Panc1 (cell line): ENCODE results near the gene TNRC6B.

Experiments used
- POLR2AphosphoS5 ChIP-seq: IDR thresholded peaks from 2 replicates; pipeline ENCODE4 v1.6.1; 2012; ENCODE audit warnings: mild to moderate bottlenecking, low read depth, low read length, moderate library complexity
- SIN3A ChIP-seq: IDR thresholded peaks from 2 replicates; pipeline ENCODE4 v1.6.1; 2012; ENCODE audit warnings: low read depth, mild to moderate bottlenecking, low read length, moderate library complexity, borderline replicate concordance; ENCODE audit not compliant: insufficient read depth
- TCF7L2 ChIP-seq: IDR thresholded peaks from 2 replicates; pipeline ENCODE4 v1.6.1; 2011; ENCODE audit warnings: mild to moderate bottlenecking, low read depth, low read length, inconsistent platforms
- TF ChIP-seq, protein P1 (sequence below): fragments of 450-650 bp; IDR thresholded peaks from 2 replicates; pipeline ENCODE4 v1.5.1; 2017; ENCODE audit warnings: mild to moderate bottlenecking
- TF ChIP-seq, protein P2 (sequence below), 2 experiments: IDR thresholded peaks; 2 replicates each; pipeline ENCODE4 v1.6.1; 2011 to 2012; ENCODE audit warnings: low read depth in 2 of 2, control low read depth in 1 of 2, low read length in 1 of 2, mild to moderate bottlenecking in 1 of 2, moderate library complexity in 1 of 2; ENCODE audit not compliant: insufficient read depth in 1 of 2

DNA sequence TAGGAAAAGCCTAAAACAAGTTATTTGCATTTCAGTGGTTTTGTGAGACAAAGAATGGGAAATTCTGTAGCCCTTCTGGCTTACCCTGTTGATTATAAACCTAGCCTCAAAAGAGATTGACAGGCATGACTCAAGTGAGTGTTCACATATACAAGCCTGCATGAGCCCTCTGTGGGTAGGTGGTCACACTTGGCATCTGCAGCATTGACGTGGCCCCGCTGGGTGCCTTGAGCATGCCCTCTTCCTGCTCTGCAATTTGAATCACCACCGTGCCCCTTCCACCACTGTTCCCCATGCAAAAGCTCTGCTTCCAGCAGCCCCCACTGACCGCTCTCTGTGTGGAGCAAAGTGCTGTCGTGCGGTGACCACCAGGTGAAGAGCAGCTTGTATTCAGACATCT is 147.6 kb downstream of the TNRC6B start:
- TF ChIP-seq POLR2AphosphoS5: no peak
- TF ChIP-seq, protein P1, sequence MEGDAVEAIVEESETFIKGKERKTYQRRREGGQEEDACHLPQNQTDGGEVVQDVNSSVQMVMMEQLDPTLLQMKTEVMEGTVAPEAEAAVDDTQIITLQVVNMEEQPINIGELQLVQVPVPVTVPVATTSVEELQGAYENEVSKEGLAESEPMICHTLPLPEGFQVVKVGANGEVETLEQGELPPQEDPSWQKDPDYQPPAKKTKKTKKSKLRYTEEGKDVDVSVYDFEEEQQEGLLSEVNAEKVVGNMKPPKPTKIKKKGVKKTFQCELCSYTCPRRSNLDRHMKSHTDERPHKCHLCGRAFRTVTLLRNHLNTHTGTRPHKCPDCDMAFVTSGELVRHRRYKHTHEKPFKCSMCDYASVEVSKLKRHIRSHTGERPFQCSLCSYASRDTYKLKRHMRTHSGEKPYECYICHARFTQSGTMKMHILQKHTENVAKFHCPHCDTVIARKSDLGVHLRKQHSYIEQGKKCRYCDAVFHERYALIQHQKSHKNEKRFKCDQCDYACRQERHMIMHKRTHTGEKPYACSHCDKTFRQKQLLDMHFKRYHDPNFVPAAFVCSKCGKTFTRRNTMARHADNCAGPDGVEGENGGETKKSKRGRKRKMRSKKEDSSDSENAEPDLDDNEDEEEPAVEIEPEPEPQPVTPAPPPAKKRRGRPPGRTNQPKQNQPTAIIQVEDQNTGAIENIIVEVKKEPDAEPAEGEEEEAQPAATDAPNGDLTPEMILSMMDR: no peak
- no peak for TF ChIP-seq TCF7L2
- TF ChIP-seq, protein P2, sequence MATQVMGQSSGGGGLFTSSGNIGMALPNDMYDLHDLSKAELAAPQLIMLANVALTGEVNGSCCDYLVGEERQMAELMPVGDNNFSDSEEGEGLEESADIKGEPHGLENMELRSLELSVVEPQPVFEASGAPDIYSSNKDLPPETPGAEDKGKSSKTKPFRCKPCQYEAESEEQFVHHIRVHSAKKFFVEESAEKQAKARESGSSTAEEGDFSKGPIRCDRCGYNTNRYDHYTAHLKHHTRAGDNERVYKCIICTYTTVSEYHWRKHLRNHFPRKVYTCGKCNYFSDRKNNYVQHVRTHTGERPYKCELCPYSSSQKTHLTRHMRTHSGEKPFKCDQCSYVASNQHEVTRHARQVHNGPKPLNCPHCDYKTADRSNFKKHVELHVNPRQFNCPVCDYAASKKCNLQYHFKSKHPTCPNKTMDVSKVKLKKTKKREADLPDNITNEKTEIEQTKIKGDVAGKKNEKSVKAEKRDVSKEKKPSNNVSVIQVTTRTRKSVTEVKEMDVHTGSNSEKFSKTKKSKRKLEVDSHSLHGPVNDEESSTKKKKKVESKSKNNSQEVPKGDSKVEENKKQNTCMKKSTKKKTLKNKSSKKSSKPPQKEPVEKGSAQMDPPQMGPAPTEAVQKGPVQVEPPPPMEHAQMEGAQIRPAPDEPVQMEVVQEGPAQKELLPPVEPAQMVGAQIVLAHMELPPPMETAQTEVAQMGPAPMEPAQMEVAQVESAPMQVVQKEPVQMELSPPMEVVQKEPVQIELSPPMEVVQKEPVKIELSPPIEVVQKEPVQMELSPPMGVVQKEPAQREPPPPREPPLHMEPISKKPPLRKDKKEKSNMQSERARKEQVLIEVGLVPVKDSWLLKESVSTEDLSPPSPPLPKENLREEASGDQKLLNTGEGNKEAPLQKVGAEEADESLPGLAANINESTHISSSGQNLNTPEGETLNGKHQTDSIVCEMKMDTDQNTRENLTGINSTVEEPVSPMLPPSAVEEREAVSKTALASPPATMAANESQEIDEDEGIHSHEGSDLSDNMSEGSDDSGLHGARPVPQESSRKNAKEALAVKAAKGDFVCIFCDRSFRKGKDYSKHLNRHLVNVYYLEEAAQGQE (IDR thresholded peaks at IDR 0.05; ENCODE audit: insufficient read depth in 1 of 2, low read depth in 2 of 2, low read length in 1 of 2): no peak
- no peak for TF ChIP-seq SIN3A
